Right lobe of liver (tissue), 4 donors: ENCODE measurements around the gene ADAMTS2.

Source experiments
- POLR2A ChIP-seq: fragments of 450-650 bp; IDR thresholded peaks from one replicate; pipeline ENCODE4 v1.6.1; 2017; ENCODE audit warnings: antibody characterized with exemption, mild to moderate bottlenecking
- TF ChIP-seq, protein P1 (sequence below), 4 donors: fragments of 200-600 bp in 3 of 4; fragments of 450-650 bp in 1 of 4; IDR thresholded peaks; one replicate each; pipeline versions ENCODE4 v1.5.1 to v1.8.0; 2016 to 2022; ENCODE audit warnings: antibody characterized with exemption in 4 of 4, mild to moderate bottlenecking in 2 of 4
- donor health status: DM: no; HTN: no; CAD: no.
- donor health status: DM: no; HTN: no; CAD: no.
- donor health status: DM: no; HTN: yes; CAD: no.

DNA sequence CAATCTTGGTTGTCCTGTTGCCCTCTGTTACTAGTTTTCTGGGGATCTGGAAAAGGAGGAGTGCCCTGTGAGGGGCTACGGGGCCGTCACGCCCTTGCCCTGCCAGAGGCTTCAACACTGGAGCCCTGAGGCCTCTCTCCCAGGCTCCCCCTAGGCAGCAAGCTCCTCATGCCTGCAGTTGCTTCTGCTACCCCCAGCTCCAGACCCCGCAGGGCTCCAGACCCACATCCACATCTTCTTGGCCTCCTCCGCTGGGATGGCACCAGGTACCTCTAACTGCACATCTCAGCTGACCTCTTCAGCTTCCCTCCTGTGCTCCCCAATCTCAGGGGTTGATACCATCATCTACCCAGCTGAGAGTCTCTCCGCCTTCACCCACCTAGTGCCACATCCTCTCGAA, 169.1 kb downstream of the ADAMTS2 start:
- no peak for TF ChIP-seq POLR2A
- TF ChIP-seq, protein P1, sequence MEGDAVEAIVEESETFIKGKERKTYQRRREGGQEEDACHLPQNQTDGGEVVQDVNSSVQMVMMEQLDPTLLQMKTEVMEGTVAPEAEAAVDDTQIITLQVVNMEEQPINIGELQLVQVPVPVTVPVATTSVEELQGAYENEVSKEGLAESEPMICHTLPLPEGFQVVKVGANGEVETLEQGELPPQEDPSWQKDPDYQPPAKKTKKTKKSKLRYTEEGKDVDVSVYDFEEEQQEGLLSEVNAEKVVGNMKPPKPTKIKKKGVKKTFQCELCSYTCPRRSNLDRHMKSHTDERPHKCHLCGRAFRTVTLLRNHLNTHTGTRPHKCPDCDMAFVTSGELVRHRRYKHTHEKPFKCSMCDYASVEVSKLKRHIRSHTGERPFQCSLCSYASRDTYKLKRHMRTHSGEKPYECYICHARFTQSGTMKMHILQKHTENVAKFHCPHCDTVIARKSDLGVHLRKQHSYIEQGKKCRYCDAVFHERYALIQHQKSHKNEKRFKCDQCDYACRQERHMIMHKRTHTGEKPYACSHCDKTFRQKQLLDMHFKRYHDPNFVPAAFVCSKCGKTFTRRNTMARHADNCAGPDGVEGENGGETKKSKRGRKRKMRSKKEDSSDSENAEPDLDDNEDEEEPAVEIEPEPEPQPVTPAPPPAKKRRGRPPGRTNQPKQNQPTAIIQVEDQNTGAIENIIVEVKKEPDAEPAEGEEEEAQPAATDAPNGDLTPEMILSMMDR (IDR thresholded peaks at IDR 0.05): no peak
